ENCODE results near the gene CD52.
"Not testable (repeated sequence)": the region's sequence is repeated elsewhere in the genome, so short reads cannot be mapped to it uniquely, and the experiment has no call there.

CD52 gene

DNA sequence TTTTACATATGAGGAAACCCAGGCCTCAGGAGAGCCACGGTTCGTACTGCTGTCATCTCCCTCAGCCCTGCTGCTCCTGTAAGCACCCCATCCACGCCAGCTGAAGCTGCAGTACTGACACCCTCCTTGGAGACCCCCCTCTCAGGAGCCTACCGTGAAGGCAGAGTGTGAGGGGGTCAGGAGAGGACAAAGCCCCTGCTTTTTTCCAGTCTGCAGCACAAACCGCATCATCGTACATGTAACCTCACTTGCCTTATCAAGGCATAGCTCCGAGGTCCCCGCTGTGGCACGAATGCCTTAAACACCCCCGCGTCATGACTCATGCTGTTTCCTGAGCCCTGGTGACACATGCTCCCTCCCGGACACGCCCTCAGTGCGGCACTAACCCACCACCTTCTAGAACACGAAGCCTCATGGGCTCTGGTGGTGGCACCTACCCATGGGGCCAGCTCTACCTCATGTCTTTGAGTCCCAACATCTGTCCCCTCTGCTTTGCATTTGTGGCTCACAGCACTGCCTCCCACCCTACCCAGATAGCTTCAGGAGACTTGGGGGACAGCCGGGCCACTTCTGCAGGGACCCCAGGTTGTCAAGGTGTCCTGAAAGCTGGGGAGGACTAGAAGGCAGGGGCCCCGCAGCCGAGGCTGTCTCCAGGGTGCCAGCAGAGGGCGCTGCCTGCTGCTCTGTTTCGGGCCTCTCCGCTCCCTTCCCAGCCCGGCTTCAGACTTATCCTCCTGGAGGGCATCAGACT is 33.0 kb upstream of the CD52 start:
- peak; percentile 93 for DNase-seq

DNA sequence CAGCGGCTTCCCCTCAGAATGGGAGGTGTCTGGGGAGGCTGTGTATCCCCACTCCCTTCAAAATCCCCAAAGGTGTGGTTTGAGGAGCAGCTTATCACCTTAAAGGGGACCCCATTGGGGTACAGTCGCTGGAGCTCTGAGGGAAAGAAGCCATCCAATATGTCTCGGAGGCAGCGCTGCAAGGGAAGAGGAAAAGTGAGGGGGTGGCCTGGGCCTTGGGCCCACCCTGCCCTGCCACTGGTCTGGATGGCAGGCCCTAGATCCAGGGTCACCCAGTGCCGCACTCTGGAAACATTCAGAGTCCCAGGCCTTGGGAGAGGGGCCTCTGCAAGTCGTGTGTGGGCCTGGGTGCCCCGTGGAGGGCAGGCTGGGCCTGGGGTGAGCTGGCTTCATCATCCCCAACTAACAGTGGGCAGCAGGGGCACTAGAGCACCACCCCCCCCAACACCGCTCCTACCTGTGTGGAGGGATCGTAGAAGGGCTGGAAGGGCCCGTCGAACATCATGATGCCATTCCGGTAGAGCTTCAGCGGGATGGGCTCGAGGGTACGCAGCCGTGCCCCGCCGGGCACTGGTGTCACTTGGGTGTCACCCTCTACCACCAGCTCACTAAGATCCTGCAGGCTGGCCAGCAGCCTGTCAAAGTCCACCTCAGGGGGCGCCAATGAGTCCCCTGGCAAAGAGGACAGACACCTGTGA is 32.2 kb upstream of the CD52 start:
- peak; percentile 68 for DNase-seq

DNA sequence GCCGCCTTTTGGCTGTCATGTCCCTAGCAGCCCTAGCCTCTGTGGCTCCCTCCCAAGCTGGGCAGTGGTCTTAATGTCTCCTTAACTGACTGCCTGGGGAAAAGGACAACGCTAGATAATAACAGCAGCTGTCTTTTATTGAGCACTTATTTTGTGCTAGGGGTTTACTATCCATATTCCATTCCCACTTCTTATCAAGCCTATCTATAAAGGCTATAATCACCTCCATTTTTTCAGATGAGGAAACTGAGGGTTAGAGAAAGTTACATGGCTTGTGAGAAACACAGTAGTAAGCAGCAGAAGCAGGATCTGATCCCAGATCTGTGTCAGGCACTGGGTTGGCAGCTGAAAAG is 31.7 kb upstream of the CD52 start:
- DNase-seq = no peak

DNA sequence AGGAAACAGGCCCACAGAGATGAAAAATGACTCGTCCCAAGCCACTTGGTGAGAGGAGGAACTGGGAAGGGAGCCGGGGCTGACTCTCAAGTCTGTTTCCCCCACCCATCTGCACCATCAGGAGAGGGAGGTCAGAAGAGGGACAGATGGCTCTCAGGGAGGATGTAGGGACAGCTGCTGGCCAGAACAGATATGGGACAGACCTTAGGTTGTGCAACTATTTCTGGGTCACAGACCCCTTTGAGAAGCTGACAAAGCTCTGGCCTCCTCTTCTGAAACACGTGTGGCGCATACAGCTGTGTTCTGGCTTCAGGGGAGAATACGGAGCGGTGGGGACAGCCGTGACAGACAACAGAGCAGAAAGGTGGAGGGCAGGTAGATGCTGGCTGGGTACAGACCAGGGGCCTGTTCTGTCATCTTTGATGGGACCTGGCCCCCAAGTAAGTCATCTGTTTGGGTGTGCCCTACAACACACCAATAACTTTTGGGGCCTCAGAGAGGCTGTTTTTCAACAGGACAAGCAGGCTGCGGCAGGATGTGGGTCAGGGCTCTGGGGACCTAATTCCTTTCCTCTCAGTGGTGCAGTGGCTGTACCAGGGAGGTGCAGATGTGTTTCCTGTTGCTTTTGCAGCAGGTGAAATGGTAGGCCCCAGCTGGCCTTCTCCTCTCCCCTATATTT is 30.6 kb upstream of the CD52 start:
- DNase-seq = peak; percentile 21

- no peak for DNase-seq
Measured at GRCh38 chr1:26287811-26288210, 29.9 kb upstream of the CD52 start.

DNA sequence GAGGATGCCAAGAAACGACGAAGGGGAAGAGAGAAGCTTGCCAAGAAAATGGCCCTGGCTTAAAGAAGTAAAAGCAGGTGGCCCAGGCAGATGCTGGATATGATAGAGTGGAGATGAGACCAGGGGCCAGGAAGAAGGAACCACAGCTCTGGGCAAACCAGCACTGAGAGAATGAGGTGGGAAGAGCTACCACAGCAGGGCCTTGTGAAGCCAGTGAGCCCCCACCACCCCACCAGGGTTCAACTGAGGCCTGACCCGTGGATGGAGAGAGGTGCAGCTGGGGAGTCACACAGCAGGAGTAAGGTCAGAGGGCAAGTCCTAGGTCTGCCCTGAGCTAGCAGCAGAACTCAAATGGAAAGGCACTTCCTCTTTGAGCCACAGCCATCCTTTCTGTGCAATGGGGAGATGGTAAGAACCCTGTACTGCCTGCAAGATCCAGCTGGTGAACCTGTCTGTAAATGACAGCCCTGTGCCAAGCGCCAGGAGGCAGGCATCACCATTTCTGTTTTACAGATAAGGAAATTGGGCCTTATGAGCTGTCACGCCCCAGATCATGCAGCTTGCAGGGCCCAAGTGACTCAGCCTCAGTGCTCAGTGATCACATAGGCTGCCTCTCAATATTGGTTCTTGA is 29.3 kb upstream of the CD52 start:
- DNase-seq = peak; percentile 20

GRCh38 chr1:26289158-26290059 is 28.3 kb upstream of the CD52 start:
- peak; percentile 26 for DNase-seq

GRCh38 chr1:26290122-26290881 is 27.5 kb upstream of the CD52 start:
- DNase-seq = no peak

DNA sequence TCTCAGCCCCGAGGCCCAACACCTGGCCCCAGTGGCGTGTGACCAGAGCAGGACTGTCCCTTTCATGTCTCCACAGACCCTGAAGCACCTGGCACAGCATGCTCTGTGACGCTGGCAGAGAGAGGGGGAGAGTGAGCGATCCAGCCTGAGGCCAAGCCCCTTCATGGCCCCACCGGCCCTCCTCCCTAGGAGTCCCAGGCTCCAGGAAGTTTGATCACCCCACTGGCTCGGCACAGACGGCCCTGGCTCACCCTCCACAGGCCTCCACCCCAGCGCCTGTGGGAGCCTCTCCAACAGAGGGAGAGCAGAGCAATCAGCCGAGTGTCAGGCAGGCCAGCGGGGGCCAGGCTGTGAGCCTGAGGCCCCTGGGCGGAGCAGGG is 26.9 kb upstream of the CD52 start:
- no peak for DNase-seq

- no peak for DNase-seq
Measured at GRCh38 chr1:26291433-26291832, 26.3 kb upstream of the CD52 start.

GRCh38 chr1:26291939-26292338 is 25.8 kb upstream of the CD52 start:
- no peak for DNase-seq

DNA sequence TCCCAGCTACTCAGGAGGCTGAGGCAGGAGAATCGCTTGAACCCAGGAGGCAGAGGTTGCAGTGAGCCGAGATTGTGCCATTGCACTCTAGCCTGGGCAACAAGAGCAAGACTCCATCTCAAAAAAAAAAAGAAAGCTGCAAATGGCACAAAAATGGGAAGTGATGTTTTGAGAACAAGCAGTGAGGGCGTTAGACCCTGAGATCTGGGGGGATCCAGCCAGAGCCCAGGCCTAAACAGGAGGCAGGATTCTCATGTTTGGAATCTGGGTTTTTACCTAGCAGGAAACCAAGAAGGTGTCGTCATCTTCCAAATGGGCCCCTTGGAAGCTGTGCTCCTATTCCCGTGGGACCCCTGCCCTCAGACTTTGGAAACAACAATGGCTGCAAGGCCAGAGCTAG is 25.0 kb upstream of the CD52 start:
- not testable (repeated sequence) for DNase-seq

DNA sequence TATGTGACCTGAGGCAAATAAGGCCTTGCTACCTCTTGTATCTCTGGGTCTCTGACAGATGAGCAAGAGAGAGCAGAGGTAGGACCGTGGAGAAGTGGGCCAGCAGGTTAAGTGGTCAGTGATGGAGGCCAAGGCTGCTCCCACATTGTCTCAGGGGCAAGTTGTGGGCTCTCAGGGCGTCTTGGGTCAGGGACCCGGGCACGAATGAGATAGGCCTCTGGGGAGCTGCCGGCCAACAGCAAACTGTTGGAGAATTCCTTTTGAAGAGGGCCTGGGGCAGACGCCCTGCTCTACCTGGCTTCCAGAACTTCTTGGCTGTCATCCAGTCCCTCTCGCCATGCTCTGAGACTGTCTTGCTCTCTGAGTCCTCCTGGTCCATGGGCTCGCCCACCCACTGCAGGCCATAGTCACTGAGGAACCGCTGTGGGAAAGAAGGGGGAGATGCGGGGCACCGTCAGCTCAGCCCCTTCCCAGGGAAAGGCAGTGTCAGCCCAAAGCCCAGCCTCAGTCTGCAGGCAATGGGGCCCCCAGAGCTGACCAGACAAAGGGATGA is 23.8 kb upstream of the CD52 start:
- no peak for DNase-seq

- DNase-seq = no peak
Measured at GRCh38 chr1:26295194-26296138, 22.3 kb upstream of the CD52 start.

DNA sequence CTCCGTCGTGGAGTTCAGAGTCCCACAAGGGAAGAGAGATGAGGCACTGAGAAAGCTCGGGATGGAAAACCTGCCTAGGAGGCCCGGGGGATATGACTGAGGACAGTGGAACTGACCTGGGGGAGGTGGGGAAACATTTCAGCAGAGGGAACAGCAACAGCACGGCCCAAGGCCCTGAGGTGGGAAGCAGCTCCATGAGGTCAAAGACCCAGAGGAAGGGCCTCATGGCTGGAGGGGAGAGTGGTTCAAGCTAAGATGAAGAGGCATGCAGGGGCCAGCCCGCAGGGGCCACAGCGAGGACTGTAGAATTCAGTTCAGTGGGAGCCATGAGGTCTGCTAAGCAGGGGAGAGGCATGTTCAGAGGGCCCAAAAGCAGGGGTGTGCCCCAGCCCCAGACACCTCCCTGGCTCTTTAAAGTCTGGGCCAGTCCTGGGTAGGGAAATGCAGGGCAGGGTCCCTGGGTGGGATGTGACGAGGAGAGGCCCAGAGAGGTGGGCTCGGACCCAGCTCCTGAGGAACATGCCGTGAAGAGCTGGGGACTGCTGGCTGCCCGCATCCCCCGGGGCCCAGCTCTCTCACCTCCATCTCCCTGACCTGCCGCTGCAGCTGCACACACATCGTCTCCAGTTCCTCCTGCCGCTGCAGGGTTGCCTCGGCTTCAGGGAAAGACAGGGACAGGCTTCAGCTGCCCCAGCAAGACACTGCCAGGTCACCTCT is 21.3 kb upstream of the CD52 start:
- DNase-seq = no peak

- DNase-seq = no peak
Measured at GRCh38 chr1:26297057-26297790, 20.5 kb upstream of the CD52 start.

DNA sequence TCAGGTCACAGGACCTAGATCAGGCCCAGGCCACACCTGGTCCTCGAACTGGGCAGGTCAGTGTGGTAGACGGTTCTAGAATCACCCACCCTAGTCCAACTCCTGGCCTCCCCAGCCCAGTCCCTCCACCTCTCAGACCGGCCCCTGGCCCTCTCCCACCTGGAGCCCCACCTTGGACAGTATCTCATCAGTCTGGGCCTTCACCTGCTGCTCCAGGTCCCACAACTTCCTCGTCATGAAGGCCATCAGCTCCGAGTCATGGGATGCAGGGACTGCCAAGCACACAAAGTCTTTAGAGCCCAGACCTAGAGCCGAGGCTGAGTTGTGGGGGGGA is 20.0 kb upstream of the CD52 start:
- no peak for DNase-seq

DNA sequence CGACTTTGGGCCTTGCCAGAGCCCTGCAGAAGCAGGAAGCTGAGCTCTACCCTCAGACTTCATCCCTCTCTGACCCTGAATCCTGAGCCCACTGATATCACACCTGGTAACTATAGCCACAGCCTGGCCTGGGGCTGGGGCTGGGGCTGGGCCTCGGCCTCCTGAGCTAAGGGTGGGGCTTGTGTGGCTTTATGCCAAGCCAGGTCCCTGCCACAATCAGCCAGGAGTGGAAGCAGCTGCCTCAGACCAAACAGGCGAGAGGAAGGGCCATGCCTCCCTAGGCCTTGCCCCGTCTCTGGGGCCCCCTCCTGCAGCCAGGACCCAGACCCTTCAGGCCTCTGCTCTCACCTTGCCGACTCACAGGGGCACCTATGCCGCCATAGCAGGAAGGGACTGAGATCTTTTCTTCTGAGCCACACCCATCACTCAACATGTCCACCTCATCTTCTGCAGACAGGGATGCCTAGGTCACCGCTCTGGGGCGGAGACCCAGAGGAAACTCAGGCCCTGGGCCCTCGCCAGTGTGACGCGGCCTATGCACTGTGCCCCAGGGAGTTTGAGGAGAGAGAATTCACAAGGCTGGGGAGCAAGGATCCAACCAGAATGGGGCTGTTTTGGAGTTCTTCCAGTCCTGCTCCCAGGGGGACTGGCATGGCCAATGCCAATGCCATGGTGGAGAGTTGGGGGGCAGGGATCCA is 17.0 kb upstream of the CD52 start:
- DNase-seq = no peak
